DMS114 treated with DMSO at 0.1 percent for 48 hours (cell line): ENCODE data around the gene PAX5.

Source experiments
- DNase-seq: peaks from one replicate; lab custom pipeline; 2025; ENCODE audit not compliant: unreplicated experiment; lab: John Stamatoyannopoulos, UW

PAX5 gene

DNA sequence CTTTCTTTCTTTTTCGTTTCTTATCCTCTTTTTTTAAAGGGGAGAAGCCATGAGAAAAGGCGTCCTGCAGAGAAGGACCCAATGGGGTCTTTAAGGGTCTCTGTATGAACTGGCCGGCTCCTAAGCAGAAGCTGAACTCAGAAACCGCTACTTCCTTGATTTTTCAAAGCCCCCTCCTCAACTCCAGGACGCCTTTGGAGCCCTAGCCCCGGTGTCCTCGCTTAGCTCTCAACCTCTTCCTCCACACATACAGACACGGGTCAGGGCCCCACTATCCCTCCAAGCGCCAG is 8.3 kb downstream of the PAX5 start:
- DNase-seq, result no peak

GRCh38 chr9:37025071-37025822 is 8.8 kb downstream of the PAX5 start:
- DNase-seq, result no peak

DNA sequence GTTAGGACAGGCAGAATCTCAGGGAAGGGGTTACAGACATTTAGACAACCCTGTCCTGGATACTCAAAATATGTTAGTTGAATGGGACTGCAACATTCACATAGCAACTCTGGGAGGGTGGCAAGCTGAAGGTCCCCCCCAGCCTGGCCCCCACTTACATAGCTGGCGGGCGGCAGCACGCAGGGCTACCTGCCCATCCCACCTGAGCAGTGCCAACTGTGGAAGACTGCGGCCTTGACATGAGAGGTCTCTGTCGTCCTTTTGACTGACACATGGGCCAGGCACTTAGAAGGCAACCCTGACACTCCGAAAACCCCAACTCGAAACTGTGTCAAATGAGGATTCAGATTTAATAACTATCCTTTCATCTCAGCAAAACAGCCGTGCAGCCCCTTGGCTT is 16.5 kb downstream of the PAX5 start:
- DNase-seq, result no peak

DNA sequence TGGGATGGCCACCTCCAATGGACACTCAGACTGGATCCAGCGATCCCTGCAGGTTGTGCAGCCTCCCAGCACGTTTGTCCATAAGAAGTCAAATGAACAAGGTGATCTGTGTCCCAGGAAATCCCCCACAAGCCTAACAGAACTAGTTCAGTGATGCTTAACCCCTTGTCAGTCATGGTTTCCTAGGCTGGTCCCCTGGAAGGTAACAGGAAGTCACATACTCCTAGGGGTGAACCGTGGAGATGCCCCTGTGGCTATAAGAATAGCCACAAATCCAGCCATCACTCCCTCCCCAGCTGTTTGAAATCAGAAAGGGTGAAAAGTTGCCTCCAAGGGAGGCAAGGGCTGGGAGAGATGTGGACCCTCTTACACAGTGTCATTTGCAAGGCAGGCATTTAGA is 22.5 kb downstream of the PAX5 start:
- no peak for DNase-seq

GRCh38 chr9:37010976-37011375 is 23.1 kb downstream of the PAX5 start:
- no peak for DNase-seq

GRCh38 chr9:37010180-37010579 is 23.9 kb downstream of the PAX5 start:
- DNase-seq, result no peak

DNA sequence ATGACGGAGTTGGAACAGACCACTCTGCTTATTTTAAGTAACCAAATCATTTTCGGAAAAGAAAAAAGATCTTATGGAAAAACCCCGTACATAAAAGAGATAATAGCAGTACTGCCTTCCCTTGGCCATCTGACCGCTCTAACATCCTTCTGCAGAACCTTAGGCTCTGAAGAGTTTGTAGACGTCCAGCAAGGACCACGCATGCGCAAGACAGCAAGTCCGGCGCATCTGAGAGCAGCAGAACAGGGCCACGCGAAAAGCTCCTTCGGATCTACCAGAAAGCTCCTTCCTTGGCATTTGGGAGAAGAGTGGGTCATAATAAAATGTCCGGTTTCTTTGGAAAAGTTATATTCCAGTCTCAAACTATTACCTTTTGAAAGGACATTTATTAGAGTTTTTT is 26.8 kb downstream of the PAX5 start:
- no peak for DNase-seq

DNA sequence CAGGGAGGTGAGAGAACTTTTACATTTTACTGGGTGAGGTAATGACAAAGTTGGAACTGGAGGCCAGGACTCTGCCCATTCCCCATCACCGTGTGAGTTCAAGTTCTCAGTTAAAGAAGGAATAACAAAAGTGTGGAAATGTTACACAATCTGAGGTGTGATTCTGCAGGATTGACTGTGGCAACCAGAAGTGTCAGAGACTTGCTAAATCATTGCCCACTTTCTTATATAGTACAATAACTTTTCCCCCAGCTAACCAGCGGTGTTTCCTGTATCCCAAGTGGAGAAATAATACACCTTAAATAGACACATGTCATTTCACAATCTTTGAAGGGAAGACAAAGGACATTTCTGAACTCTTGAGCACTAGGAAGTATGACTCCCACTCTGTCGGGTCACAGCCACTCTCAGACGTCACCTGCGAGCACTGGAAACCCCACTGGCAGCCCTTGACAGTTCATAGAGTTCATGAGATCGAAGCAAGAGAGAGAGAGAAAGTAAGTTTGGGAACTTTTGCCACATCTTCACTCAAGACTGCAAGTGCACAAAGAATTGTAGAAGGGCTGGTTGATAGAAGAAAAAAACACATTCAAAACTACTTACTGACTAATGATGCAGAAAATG is 28.4 kb downstream of the PAX5 start:
- no peak for DNase-seq

GRCh38 chr9:37004424-37004935 is 29.6 kb downstream of the PAX5 start:
- DNase-seq, result no peak

GRCh38 chr9:37002413-37003217 is 31.5 kb downstream of the PAX5 start:
- no peak for DNase-seq

- no peak for DNase-seq
Observed at GRCh38 chr9:37002036-37002412, 32.0 kb downstream of the PAX5 start.

DNA sequence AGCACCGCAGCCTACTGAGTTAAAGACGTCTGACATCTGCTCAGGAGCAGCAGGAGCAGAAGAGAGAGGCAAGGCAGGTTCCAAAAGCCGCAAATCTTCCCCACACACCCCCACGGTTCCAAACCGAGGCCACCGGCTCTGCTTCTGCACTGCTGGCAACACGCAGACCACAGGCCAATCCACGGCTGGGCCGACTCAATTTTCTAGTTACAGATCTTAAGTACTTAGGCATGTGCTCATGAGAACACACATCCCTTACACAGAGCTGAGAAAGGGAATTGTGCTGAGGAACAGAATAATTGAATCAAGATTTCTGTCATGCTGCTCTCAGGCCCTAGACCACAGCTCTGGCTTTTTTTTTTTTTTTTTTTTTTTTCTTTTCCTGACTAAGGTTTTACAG is 32.6 kb downstream of the PAX5 start:
- no peak for DNase-seq

- DNase-seq, result no peak
Observed at GRCh38 chr9:36999728-37000333, 34.2 kb downstream of the PAX5 start.

DNA sequence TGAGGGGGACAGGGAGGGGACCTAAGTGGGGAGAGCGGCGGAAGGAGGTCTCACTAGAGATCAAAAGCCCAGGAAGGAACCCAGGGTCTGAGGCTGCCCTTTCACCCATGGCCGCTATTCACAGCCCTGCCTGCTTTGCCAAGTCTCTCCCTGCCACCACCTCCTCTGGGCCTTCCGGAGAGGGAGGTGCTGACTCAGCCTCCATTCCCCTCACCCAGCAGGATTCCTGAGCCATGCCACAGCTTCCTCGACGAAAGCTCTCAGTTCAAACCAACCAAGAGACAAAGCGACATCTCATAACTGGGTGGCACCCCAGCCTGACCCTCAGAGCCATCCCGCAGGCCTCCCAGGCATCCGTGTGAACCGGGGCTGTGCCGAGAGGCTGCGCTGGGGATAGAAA is 36.7 kb downstream of the PAX5 start:
- no peak for DNase-seq

DNA sequence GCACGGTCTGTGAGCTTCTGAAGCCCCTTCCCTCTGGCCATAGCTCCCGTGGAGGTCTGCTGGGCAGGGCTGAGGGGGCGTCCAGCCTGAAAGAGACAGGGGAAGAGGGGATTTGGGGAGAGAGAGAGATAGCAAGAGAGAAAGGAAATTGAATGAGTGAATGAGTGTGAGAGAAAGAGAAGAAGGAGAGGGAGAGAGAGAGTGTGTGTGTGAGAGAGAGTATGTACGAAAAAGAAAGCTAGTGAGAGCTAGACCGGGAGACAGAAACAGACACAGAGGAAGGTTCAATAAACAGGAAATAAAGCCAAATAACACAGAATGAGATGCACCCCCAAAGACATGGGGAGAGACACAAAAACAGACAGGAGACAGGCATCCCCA is 37.4 kb downstream of the PAX5 start:
- no peak for DNase-seq

DNA sequence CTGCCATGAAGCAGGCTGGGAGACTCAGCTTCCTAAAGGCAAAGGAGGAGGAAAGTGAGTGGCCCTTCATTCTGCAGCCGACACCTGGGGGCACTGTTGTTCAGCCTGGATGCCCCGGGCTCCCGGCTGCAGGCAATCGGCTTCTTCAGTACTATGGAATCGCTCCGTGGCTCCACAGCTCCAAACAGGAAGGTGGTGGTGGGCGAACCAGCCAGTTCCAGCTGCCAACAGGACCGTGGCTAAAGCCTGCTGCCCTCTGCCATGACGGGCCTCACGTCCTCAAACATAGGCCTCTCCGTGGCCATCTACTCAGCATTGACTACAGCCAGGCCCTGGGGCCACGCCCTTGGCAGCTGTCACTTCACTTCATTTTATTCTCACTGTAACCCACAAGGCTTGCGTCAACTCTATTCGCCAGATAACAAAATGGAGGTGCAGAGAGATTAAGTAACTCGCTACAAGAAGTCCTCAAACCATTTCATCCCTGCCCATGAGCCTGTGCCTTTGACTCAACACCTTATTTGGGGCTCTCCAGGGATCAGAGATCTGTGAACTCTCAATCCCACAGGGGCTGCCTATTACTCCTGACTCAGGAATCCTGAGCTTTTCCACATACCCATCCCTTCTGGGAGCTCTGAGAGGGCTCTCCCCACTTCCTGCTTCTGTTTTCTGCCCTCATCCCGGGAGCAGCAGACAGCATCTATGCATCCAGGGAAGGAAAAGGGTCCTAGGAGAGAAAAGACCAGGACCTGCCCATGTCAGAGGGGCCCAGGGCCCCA is 38.0 kb downstream of the PAX5 start:
- no peak for DNase-seq

DNA sequence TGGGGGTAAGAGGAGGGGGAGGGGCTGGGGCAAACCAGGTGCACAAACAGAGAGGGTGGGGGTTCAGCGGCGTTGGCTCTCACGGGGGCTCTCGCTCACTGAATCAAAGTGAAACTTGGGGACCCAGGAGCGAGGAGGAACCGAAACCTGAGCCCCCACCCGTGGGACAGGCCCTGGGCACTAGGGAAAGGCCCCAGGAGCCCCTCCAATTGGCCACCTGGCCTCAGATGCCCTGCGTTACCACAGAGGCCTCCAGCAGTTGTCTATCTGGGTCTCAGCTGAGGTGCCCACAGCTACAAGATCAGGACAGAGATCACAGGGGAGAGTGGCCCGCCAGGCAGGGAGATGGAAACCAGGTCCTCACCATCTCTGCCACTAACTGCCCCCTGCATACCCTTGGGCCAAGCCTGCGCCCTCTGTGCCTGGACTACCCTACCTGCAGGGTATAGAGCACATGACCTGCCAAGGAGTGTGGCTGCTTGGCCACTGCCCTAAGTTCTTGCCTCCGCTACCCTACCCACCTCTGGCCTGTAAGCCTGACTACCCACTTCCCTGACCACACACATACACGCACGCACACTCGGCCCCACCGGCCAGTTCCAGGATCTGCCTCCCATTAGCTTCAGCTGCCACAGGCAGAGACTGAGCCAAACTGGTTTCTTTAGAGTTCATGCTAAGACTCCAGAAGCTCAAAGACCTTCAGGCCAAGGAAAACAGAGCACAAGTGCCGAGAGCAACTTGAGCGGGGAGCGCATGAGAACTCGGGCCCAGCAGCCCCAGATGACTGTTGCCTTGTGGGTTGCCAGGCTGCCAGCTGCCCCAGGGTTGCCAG is 39.9 kb downstream of the PAX5 start:
- DNase-seq, result no peak

- no peak for DNase-seq
Observed at GRCh38 chr9:36992501-36993316, 41.4 kb downstream of the PAX5 start.

GRCh38 chr9:36991516-36992134 is 42.4 kb downstream of the PAX5 start:
- no peak for DNase-seq
